Measurements from ENCODE around the gene AARS2. TPM values are rescaled to one million over a fixed set of nuclear protein-coding genes. Genes with fewer than 3 reads are reported as not detected.

The AARS2 gene
- polyA plus RNA-seq, 1 experiment = 7.3 TPM

- no peak for DNase-seq (ENCODE audit: low read depth)
- TF ChIP-seq CTCF (IDR thresholded peaks at IDR 0.05; ENCODE audit: insufficient read depth, low read depth, low read length) = no peak
- POLR2A ChIA-PET = no interaction called here
- CTCF ChIA-PET = interaction anchor here (1.6 to 5.8 kb wide), 5 partner anchors 12 to 36 kb away, joined by 3 to 47 read pairs (median 6); partner anchors contain the start of gene AARS2
- peaks cover 6% of the 10 kb centered on the region for H3K27me3 ChIP-seq (ENCODE audit: control insufficient read depth, insufficient read depth, low read length)
- no peak overlapping the region for H3K4me3 ChIP-seq (ENCODE audit: low read depth, low read length)
- H3K36me3 ChIP-seq (ENCODE audit: control insufficient read depth, insufficient read depth, low read length) = peaks cover 44% of the 10 kb centered on the region
These were observed 11.2 kb downstream of the AARS2 start for GRCh38 chr6:44301782-44302564.

- Histone ChIP-seq H3K27me3 (ENCODE audit: control insufficient read depth, insufficient read depth, low read length) (peaks cover 14% of the 10 kb centered on the region), H3K4me3 (ENCODE audit: low read depth, low read length) (no peak overlapping the region), H3K36me3 (ENCODE audit: control insufficient read depth, insufficient read depth, low read length) (peaks cover 38% of the 10 kb centered on the region)
- TF ChIP-seq CTCF (IDR thresholded peaks at IDR 0.05; ENCODE audit: insufficient read depth, low read depth, low read length) = no peak
- ChIA-PET CTCF (interaction anchor here (1.6 to 5.8 kb wide), 3 partner anchors 12 to 37 kb away, joined by 3 to 47 read pairs (median 6); partner anchors contain the start of gene AARS2), POLR2A (no interaction called here)
- DNase-seq (ENCODE audit: low read depth) = no peak
These were observed 12.0 kb downstream of the AARS2 start for GRCh38 chr6:44301106-44301505.

- ChIA-PET CTCF (interaction anchor here (1.6 to 5.8 kb wide), 3 partner anchors 13 to 33 kb away, joined by 3 to 47 read pairs (median 11); partner anchors contain the start of gene AARS2), POLR2A (no interaction called here)
- Histone ChIP-seq H3K4me3 (ENCODE audit: low read depth, low read length) (no peak overlapping the region), H3K27me3 (ENCODE audit: control insufficient read depth, insufficient read depth, low read length) (peaks cover 16% of the 10 kb centered on the region), H3K36me3 (ENCODE audit: control insufficient read depth, insufficient read depth, low read length) (peaks cover 35% of the 10 kb centered on the region)
- TF ChIP-seq CTCF (IDR thresholded peaks at IDR 0.05; ENCODE audit: insufficient read depth, low read depth, low read length) = no peak
- no peak for DNase-seq (ENCODE audit: low read depth)
These were observed 12.8 kb downstream of the AARS2 start for GRCh38 chr6:44300292-44300823.

GRCh38 chr6:44298864-44299263 lies 14.3 kb downstream of the AARS2 start:
- no peak for TF ChIP-seq CTCF (IDR thresholded peaks at IDR 0.05; ENCODE audit: insufficient read depth, low read depth, low read length)
- POLR2A ChIA-PET = no interaction called here
- Histone ChIP-seq H3K4me3 (ENCODE audit: low read depth, low read length) (no peak overlapping the region), H3K36me3 (ENCODE audit: control insufficient read depth, insufficient read depth, low read length) (peaks cover 22% of the 10 kb centered on the region), H3K27me3 (ENCODE audit: control insufficient read depth, insufficient read depth, low read length) (peaks cover 21% of the 10 kb centered on the region)
- DNase-seq (ENCODE audit: low read depth) = no peak
- CTCF ChIA-PET = interaction anchor here (0.6 to 2.6 kb wide), 6 partner anchors 8 to 77 kb away, joined by 3 to 11 read pairs (median 4); partner anchors contain the start of gene AARS2

- POLR2A ChIA-PET = no interaction called here
- no peak overlapping the region for H3K4me3 ChIP-seq (ENCODE audit: low read depth, low read length)
- H3K36me3 ChIP-seq (ENCODE audit: control insufficient read depth, insufficient read depth, low read length) = peaks cover 16% of the 10 kb centered on the region
- CTCF ChIA-PET = interaction anchor here (1.1 to 2.6 kb wide), 5 partner anchors 9 to 77 kb away, joined by 3 to 11 read pairs (median 4); partner anchors contain the start of gene AARS2
- no peak for TF ChIP-seq CTCF (IDR thresholded peaks at IDR 0.05; ENCODE audit: insufficient read depth, low read depth, low read length)
- no peak for DNase-seq (ENCODE audit: low read depth)
- peaks cover 21% of the 10 kb centered on the region for H3K27me3 ChIP-seq (ENCODE audit: control insufficient read depth, insufficient read depth, low read length)
These were observed 14.9 kb downstream of the AARS2 start for GRCh38 chr6:44298055-44298803.
